AG09319 (cell line): ENCODE results near the gene NAXD.

Source experiments
- DNase-seq: peaks from one replicate; pipeline ENCODE4 v3.0.0-alpha.2; 2010; ENCODE audit warnings: low read depth; ENCODE audit errors: extremely low read depth
- TF ChIP-seq, protein P1 (sequence below): IDR thresholded peaks from 2 replicates; pipeline ENCODE4 v1.5.1; 2011; ENCODE audit warnings: low read depth, mild to moderate bottlenecking, inconsistent platforms, low read length, moderate library complexity

The NAXD gene

DNA sequence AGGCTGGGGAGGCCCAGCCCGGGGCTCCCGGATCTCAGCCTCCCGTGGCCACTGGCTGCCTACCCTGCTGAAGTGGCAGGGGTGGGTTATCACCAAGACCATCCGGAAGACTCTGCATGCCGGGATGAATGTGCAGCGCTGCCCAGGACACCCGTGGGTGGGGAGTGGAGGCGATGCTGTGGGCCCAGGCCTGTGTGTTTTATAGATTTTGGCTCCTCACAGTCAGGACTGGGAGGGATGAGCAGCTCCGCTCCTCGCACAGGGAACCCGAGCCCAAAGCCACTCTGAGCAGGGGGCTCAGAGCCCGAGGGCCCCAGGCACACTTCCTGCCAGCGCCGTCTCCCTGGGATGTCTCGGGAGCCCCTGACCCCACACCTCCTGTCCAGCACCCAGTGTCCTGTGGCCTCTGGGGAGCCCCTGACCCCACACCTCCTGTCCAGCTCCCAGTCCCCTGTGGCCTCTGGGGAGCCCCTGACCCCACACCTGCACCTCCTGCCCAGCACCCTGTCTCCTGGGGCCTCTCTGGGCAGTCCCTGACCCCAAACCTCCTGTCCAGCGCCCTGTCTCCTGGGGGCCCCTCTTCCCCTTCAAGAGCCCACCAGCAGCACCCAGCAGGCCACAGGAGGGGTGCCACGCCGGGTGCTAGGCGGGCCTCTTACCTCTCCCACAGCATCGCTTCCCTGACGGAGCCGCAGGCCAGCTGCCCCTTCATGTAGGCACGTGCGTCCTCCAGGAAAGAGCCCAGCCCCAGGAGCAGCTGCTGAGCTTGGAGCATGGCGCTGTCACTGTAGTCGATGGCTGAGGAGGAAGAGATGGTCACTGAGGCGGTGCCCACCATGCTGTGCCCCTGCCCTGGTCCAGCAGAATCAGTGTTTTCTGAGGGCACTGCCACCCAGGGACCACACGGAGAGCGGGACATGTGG lies 31.4 kb downstream of the NAXD start:
- DNase-seq: no peak
- TF ChIP-seq, protein P1, sequence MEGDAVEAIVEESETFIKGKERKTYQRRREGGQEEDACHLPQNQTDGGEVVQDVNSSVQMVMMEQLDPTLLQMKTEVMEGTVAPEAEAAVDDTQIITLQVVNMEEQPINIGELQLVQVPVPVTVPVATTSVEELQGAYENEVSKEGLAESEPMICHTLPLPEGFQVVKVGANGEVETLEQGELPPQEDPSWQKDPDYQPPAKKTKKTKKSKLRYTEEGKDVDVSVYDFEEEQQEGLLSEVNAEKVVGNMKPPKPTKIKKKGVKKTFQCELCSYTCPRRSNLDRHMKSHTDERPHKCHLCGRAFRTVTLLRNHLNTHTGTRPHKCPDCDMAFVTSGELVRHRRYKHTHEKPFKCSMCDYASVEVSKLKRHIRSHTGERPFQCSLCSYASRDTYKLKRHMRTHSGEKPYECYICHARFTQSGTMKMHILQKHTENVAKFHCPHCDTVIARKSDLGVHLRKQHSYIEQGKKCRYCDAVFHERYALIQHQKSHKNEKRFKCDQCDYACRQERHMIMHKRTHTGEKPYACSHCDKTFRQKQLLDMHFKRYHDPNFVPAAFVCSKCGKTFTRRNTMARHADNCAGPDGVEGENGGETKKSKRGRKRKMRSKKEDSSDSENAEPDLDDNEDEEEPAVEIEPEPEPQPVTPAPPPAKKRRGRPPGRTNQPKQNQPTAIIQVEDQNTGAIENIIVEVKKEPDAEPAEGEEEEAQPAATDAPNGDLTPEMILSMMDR: no peak

DNA sequence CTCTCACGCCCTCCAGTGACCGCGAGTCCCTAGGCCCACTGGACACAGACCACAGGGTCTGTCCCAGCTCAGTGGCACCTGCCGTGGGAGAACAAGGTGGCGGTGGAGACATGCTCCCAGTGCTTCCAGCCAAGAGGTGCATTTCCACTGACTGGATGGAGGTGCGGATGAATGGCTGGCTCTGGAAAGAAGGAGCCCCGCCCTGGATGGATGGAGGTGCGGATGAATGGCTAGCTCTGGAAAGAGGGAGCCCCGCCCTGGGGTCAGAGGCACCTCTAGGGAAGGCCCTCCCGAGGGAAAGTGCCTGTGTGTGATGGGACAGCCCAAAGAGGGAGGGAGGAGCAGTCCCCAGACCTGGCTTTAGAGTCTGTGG lies 32.0 kb downstream of the NAXD start:
- DNase-seq: no peak
- TF ChIP-seq, protein P1: no peak

DNA sequence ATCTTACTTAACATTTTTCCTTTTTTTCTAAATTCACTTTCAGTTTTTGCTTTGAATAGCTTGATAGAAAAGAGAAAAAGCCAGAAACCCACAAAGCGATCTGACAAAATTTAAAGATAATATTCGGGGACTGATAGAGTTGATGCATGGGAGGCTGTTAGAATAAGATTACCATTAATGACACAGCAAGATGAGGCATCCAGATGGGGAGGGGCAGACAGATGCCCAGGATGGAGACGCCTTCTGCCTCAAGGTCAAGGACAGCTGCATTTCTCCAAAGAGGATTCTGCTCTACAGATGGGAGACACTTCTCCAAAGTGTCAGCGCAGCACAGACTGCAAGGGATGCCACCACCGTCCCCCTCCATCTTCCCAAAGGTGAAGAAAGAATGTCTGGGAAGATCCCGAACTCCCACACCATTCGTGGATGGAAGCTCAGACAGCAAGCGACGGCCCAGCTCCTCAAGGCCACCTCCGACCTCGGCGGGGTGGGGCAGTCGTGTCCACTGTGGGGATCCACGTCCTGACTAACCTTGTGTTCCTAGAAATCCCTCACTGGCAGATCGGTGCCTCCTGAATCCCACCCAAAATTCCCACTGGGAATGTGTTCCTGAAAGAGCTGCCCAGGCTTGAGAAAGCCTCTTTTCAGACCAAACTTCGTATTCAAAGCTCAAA lies 32.9 kb downstream of the NAXD start:
- TF ChIP-seq, protein P1: no peak

DNA sequence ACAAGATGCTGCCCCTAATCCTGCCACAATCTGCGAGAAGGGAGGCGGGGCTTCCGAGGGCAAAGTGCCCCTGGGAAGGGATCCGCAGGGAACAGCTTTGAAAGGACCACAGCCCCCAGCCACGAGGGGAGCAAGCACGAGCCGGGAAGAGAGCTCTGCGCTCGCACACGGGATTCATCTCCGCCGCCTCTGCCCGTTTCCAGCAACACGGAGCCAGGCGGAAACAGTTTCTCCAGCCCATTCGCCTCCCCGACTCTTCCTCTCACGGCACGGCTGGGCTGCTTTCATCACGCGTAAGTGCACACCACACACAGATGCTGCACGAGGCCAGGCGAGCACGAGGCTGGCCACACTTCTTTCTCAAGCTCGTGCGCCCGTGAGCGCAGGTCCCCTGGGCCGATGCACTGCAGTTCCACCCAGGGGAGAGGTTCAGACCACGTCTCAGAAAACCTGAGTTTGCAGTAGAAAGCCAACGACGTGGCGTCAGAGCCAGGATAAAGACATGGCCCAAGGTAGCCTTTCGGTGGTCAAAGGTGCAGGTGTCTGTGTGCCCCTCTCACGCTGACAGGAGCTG lies 33.6 kb downstream of the NAXD start:
- TF ChIP-seq, protein P1: no peak
- no peak for DNase-seq

More for the DNA sequence above, 32.9 kb downstream of the NAXD start:
- DNase-seq: no peak

DNA sequence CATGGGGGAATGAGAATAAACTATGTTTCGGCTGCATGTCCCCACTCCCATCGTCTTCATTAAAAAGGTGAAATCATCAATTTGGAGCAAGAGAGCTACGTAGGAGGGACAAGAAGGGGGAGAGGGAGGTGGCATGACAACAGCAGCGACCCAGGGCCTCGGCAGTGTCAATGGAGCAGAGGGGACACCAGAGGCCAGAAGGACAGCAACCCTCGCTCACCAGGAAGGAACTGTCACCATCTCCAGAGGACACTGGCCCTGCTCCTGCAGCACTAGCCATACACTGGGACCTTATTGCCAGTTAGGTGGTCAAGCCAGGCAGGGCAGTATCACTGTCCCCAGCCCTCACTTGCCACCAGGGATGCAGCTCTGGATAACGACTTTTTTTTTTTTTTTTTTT lies 34.2 kb downstream of the NAXD start:
- DNase-seq: no peak
- TF ChIP-seq, protein P1: no peak

DNA sequence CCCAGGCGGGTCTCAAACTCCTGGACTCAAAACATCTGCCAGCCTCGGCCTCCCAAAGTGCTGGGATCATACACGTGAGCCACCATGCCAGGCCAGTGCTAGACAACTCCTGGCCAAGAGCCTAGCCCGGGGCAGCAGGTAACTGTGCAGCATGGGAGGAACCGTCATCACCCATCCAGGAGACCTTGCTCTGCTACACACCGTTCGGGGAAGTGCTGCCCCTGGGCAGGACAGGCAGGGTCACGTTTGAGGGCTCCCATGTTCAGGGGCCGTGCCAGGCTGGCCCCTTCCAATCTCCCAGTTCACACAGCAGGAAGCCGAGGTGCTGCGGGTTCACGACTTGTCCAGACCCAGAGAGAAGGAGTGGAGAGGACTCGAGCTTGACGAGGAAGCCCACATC lies 35.1 kb downstream of the NAXD start:
- TF ChIP-seq, protein P1: no peak
- no peak for DNase-seq

DNA sequence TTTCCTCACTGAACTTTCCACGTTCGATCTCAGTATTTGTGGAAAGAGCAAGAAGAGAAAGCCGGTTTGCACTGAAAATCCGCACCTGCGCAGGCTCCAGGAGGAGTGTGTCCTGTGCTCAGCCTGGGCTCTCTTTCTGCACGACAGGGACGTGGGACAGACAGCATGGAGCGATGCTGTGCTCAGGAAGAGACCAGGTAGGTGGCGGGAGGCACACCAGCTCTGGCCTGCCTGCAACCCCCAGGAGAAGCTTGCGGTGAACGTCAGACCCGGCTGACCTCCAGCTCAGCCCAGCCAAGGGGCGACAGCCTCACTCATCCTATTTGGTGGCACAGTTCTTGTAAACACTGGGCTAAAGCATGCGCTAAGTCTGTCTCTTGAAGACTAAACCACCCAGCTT lies 35.9 kb downstream of the NAXD start:
- DNase-seq: no peak
- TF ChIP-seq, protein P1: no peak
